Kidney capillary endothelial cell (primary cell): Measurements from ENCODE around the gene AP2B1.
"Not testable (repeated sequence)": the region's sequence is repeated elsewhere in the genome, so short reads cannot be mapped to it uniquely, and the experiment has no call there.

Experiments used
- DNase-seq: peaks from one replicate; pipeline ENCODE4 v3.0.0-alpha.2; 2018; ENCODE audit warnings: low spot score

Gene AP2B1

GRCh38 chr17:35748979-35749378, 161.9 kb downstream of the AP2B1 start:
- DNase-seq = no peak

GRCh38 chr17:35749560-35750412, 162.7 kb downstream of the AP2B1 start:
- no peak for DNase-seq

GRCh38 chr17:35750526-35751395, 163.6 kb downstream of the AP2B1 start:
- DNase-seq = no peak

GRCh38 chr17:35751541-35751940, 164.4 kb downstream of the AP2B1 start:
- DNase-seq = not testable (repeated sequence)

- no peak for DNase-seq
These were observed 165.3 kb downstream of the AP2B1 start for GRCh38 chr17:35752471-35752870.

- no peak for DNase-seq
These were observed 166.0 kb downstream of the AP2B1 start, which contains the start of gene GAS2L2 for GRCh38 chr17:35752945-35753764. GAS2L2 (minus strand) TSS chr17:35753239; CDS start chr17:35752850, 389 bp downstream.

- no peak for DNase-seq
These were observed 170.1 kb downstream of the AP2B1 start for GRCh38 chr17:35757243-35757642.

- DNase-seq = no peak
These were observed 173.5 kb downstream of the AP2B1 start, which contains the start of gene C17orf50 for GRCh38 chr17:35760587-35760986. C17orf50 (plus strand) TSS chr17:35760887; CDS start chr17:35760942, 55 bp downstream.

GRCh38 chr17:35761601-35762000, 174.5 kb downstream of the AP2B1 start:
- DNase-seq = no peak

- DNase-seq = no peak
These were observed 176.6 kb downstream of the AP2B1 start for GRCh38 chr17:35763767-35764122.

GRCh38 chr17:35764123-35764991, 177.2 kb downstream of the AP2B1 start:
- peak; percentile 83 for DNase-seq

- no peak for DNase-seq
These were observed 178.1 kb downstream of the AP2B1 start for GRCh38 chr17:35765086-35765710.

GRCh38 chr17:35765756-35766488, 178.8 kb downstream of the AP2B1 start:
- DNase-seq = no peak

- DNase-seq = no peak
These were observed 179.4 kb downstream of the AP2B1 start for GRCh38 chr17:35766489-35766877.

GRCh38 chr17:35766903-35767510, 179.9 kb downstream of the AP2B1 start:
- peak; percentile 56 for DNase-seq

GRCh38 chr17:35768797-35769196, 181.7 kb downstream of the AP2B1 start:
- DNase-seq = no peak

- DNase-seq = no peak
These were observed 182.9 kb downstream of the AP2B1 start for GRCh38 chr17:35769895-35770486.

GRCh38 chr17:35773129-35773528, 186.0 kb downstream of the AP2B1 start:
- DNase-seq = no peak
